Measurements from ENCODE around the gene MOB1B. TPM values are rescaled to one million over a fixed set of nuclear protein-coding genes. Genes with fewer than 3 reads are reported as not detected.
A peak's percentile ranks its signal among the peaks of the same experiment; 100 is the strongest.

The MOB1B gene
- total and polyA plus RNA-seq, 2 of the 13 experiments (the other 11 are each of a cell fraction or from before 2014, with no cell fraction given), result 3.9 to 4.0 TPM

DNA sequence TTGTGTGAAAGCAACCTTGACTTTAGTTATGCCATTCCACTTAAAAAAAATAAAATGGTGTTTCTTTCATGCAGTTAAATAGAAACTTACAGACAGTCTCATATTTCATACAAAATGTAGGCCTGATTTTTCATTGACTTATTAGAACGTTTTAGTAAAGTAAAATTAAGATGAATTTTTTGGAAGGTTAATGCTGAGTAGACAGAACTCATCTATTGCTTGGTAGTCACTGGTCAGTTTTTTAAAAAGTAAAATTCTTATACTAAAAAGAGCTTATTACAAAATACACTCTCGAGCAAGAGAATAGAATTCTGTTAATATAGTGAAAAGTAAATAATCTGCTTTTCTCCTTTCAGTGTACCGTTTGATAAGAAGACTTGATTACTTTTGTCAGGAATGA is 21.4 kb upstream of the MOB1B start:
- no peak for DNase-seq (ENCODE audit: low spot score)
- POLR2A ChIA-PET, result no interaction called here

DNA sequence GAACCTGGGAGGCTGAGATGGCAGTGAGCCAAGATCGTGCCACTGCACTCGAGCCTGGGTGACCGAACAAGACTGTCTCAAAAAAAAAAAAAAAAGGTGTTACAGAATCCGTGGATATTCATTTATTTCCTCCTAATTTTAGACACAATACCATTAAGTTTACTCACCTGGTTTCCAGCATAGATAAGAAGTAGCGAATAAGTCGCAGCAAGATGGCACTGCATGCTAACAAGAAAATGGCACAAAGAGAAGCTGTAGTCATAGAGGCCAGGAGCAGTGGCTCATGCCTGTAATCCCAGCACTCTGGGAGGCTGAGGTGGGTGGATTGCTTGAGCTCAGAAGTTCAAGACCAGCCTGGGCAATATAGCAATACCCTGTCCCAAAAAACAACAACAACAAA is 17.0 kb upstream of the MOB1B start:
- WGBS (ENCODE audit: low lambda C conversion rate), result 21% methylated on average over 6 of the region's 6 CpGs
- no peaks in the 10 kb centered on the region for H3K27me3 ChIP-seq (ENCODE audit: control insufficient read depth in 1 of 2, insufficient read depth in 2 of 2, low read length in 2 of 2)
- no peaks in the 10 kb centered on the region for H4K20me1 ChIP-seq (ENCODE audit: insufficient read depth, low read length)
- no peak overlapping the region for H3K4me3 ChIP-seq (replicated peaks in 1 of 3; ENCODE audit: insufficient read depth in 1 of 3, low read depth in 2 of 3, low read length in 3 of 3)
- no peak overlapping the region for H2AFZ ChIP-seq (ENCODE audit: low read length)
- in situ Hi-C loops (cut with HindIII; ENCODE audit: extremely low pct_ligation_motif_present, low pct_unique_long_range_greater_than_20kb), result no loop called here
- no peaks in the 10 kb centered on the region for H3K9me3 ChIP-seq (ENCODE audit: low read length)
- no peak for DNase-seq (ENCODE audit: low spot score)
- no peak for FAIRE-seq
- H3K79me2 ChIP-seq (ENCODE audit: insufficient read depth, low read length), result no peaks in the 10 kb centered on the region
- ChIA-PET POLR2A (no interaction called here), CTCF (ENCODE audit: low intra/inter-chr PET ratio, low total read pairs) (no interaction called here)
- no peaks in the 10 kb centered on the region for H3K36me3 ChIP-seq (replicated peaks in 1 of 2; ENCODE audit: control insufficient read depth in 1 of 2, insufficient read depth in 2 of 2, low read length in 2 of 2)
- no peak for TF ChIP-seq ZNF263 (CRISPR knock-in tag; IDR thresholded peaks at IDR 0.05)
- TF ChIP-seq KDM6A (CRISPR knock-in tag; IDR thresholded peaks at IDR 0.05; ENCODE audit: low read depth), result no peak
- no peak for TF ChIP-seq ZNF501 (CRISPR knock-in tag; IDR thresholded peaks at IDR 0.05)
- no peak for TF ChIP-seq ZNF816 (CRISPR knock-in tag; IDR thresholded peaks at IDR 0.05; ENCODE audit: borderline replicate concordance)
- no peak for TF ChIP-seq PHF8 (CRISPR knock-in tag; IDR thresholded peaks at IDR 0.05)
- no peak for TF ChIP-seq DPF2 (CRISPR knock-in tag; IDR thresholded peaks at IDR 0.05; ENCODE audit: borderline replicate concordance, low read depth)
- no peaks in the 10 kb centered on the region for H3K4me1 ChIP-seq (ENCODE audit: insufficient read depth, low read length)
- H3K9ac ChIP-seq (ENCODE audit: insufficient read depth, low read depth, low read length), result no peak overlapping the region
- ATAC-seq, result no peak
- BruUV-seq (replicated peaks), result no TSS peak
- H3K27ac ChIP-seq (ENCODE audit: extremely low read length, insufficient read depth, low read length), result no peak overlapping the region
- intact Hi-C loops (cut with micrococcal nuclease; ENCODE audit: unreplicated experiment), result no loop called here
- no peak overlapping the region for H3K4me2 ChIP-seq (ENCODE audit: low read depth, low read length)

More for the DNA sequence above, 21.4 kb upstream of the MOB1B start:
- FAIRE-seq (no peak), ATAC-seq (no peak)
- Histone ChIP-seq H2AFZ (ENCODE audit: low read length) (no peak overlapping the region), H3K27ac (ENCODE audit: extremely low read length, insufficient read depth, low read length) (no peak overlapping the region), H3K27me3 (ENCODE audit: control insufficient read depth in 1 of 2, insufficient read depth in 2 of 2, low read length in 2 of 2) (no peaks in the 10 kb centered on the region), H3K36me3 (replicated peaks in 1 of 2; ENCODE audit: control insufficient read depth in 1 of 2, insufficient read depth in 2 of 2, low read length in 2 of 2) (no peaks in the 10 kb centered on the region), H3K4me2 (ENCODE audit: low read depth, low read length) (no peak overlapping the region), H3K4me3 (replicated peaks in 1 of 3; ENCODE audit: insufficient read depth in 1 of 3, low read depth in 2 of 3, low read length in 3 of 3) (no peak overlapping the region), H3K4me1 (ENCODE audit: insufficient read depth, low read length) (no peaks in the 10 kb centered on the region), H3K9me3 (ENCODE audit: low read length) (no peaks in the 10 kb centered on the region), H3K9ac (ENCODE audit: insufficient read depth, low read depth, low read length) (no peak overlapping the region), H4K20me1 (ENCODE audit: insufficient read depth, low read length) (no peaks in the 10 kb centered on the region), H3K79me2 (ENCODE audit: insufficient read depth, low read length) (no peaks in the 10 kb centered on the region)
- CTCF ChIA-PET (ENCODE audit: low intra/inter-chr PET ratio, low total read pairs), result no interaction called here
- TF ChIP-seq MAFF (IDR thresholded peaks at IDR 0.05; ENCODE audit: low read depth, low read length), result peak; percentile 90
- no peak for TF ChIP-seq ZFP62 (CRISPR knock-in tag; IDR thresholded peaks at IDR 0.05)
- TF ChIP-seq MAFK (conservative IDR thresholded peaks at IDR 0.05 in 1 of 2, IDR thresholded peaks at IDR 0.05 in 1 of 2; ENCODE audit: low read length in 2 of 2), result peak; percentile 84 to 95
- TF ChIP-seq ZNF235 (CRISPR knock-in tag; IDR thresholded peaks at IDR 0.05; ENCODE audit: borderline replicate concordance), result no peak
- in situ Hi-C loops (cut with HindIII; ENCODE audit: extremely low pct_ligation_motif_present, low pct_unique_long_range_greater_than_20kb), result no loop called here
- intact Hi-C loops (cut with micrococcal nuclease; ENCODE audit: unreplicated experiment), result loop anchor here (1.0 kb wide), 1 partner anchor 128 kb away; no protein-coding TSS in a partner anchor
- no TSS peak for BruUV-seq (replicated peaks)
- 4% methylated on average over 3 of the region's 3 CpGs for WGBS (ENCODE audit: low lambda C conversion rate)
